Fibroblast of villous mesenchyme (primary cell): Measurements from ENCODE around the gene LRP1-AS. TPM values are rescaled to one million over a fixed set of nuclear protein-coding genes. Genes with fewer than 3 reads are reported as not detected.

Source experiments
- DNase-seq: peaks from one replicate; pipeline ENCODE4 v3.0.0-alpha.2; 2010; ENCODE audit warnings: low read depth
- H3K4me3 ChIP-seq: 2 replicates; pipeline ENCODE4 v1.5.1; 2011; ENCODE audit warnings: low read depth, mild to moderate bottlenecking, low read length
- total RNA-seq: library from RNA; depleted of rRNA; stranded (reverse); fragments of >200 nt; gene quantifications from 2 replicates; pipeline ENCODE4 v1.2.3, GENCODE V29; 2012
- TF ChIP-seq, protein P1 (sequence below): IDR thresholded peaks from 2 replicates; pipeline ENCODE4 v1.5.1; 2012; ENCODE audit warnings: low read depth, mild to moderate bottlenecking, low read length; ENCODE audit not compliant: insufficient read depth

Gene LRP1-AS
- total RNA-seq, 1 donor: not detected

DNA sequence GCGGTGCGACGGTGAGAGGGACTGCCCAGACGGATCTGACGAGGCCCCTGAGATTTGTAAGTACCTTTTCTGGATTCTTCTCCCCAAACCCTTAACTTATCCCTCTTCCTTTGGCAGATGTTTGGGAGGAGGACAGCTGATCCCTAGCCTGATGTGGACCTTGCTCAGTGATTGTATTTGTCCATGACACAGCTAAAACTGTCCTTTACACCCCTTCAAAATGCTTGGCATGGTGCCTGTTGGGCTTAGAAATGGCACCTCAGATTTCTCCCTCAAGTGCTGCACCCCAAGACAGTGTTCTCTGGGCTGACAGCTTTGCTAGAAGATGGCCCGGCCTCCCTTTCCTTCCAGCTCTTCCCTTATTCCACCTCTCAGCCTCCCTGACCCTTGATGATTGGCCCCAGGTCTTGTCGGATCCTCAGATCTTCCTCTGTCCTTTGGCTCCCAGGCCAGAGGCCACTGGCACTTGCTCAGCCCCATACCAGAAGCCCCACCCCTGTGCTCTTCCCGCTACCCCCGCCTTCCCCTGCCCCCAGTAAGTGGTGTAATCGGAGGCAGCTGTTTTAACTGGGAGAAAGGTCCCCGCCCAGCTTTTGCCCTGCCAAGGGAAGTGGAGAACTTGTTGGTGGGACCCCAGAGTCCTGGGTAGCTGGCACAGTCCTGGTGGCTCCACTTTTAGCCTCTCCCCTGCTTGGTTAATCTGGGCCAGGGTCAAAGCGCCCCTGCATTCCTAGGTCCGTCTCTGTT, 8.7 kb downstream of the LRP1-AS start:
- H3K4me3 ChIP-seq: no peak overlapping the region
- TF ChIP-seq, protein P1, sequence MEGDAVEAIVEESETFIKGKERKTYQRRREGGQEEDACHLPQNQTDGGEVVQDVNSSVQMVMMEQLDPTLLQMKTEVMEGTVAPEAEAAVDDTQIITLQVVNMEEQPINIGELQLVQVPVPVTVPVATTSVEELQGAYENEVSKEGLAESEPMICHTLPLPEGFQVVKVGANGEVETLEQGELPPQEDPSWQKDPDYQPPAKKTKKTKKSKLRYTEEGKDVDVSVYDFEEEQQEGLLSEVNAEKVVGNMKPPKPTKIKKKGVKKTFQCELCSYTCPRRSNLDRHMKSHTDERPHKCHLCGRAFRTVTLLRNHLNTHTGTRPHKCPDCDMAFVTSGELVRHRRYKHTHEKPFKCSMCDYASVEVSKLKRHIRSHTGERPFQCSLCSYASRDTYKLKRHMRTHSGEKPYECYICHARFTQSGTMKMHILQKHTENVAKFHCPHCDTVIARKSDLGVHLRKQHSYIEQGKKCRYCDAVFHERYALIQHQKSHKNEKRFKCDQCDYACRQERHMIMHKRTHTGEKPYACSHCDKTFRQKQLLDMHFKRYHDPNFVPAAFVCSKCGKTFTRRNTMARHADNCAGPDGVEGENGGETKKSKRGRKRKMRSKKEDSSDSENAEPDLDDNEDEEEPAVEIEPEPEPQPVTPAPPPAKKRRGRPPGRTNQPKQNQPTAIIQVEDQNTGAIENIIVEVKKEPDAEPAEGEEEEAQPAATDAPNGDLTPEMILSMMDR: no peak
- DNase-seq: peak; percentile 78

DNA sequence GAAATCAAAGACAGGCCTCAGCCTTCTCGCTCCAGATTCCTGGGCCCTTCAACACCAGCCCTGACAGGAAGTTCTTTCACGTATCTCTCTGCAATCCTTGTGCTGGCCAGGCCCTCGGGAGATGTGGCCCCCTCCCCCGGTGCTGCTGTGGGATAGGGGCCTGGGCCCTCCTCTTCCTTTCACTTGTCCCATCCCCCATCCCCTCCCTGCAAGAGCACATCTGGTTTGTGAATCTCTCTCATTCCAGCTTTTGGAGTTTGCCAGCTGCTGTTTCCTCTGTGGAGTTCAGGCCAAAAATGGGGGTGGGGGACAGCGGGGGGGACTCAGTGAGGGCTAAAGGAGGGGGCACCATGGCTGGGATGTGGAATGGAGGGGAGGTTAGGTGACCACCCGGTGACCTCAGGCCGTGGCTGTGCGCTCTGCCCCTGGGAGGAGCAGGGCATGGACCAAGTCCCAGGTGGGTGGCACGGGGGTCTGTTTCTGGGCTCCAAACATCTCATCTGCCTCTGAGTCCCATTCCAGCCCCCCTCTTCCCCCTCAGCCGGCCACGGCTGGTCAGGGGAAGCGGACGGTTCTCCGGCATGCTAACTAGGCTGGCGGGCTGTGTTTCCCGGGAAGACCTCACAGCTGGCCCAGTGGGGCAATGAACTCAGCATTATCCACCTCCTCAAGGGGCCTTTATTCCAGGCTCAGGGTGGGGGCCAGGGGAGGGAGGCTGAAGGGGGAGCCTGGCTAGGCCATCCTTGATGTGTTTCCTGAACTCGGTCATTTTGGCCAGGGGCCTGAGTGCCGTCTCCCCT, 11.7 kb downstream of the LRP1-AS start:
- peak overlapping the region; percentile 55 for H3K4me3 ChIP-seq
- TF ChIP-seq, protein P1: no peak
- DNase-seq: peak; percentile 84

DNA sequence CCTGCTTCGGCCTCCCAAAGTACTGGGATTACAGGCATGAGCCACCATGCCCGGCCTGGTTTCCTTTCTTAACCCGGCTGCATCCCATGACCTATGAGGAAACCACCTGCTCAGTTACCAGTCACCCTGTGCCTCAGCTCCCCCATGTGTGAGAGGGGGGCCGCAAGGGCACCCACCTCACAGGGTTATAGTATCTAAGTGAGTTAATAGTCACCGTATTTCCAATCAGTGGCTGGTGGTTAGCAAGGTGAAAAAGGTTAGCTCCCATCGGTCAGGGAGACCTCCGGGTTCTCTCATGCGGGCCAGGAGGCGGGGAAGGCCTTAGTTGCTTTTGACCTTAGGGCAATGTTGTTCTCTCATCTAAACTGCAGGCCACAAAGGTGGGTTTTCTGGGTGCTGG, 12.5 kb downstream of the LRP1-AS start:
- TF ChIP-seq, protein P1: no peak
- H3K4me3 ChIP-seq: peak overlapping the region; percentile 55
- DNase-seq: no peak

DNA sequence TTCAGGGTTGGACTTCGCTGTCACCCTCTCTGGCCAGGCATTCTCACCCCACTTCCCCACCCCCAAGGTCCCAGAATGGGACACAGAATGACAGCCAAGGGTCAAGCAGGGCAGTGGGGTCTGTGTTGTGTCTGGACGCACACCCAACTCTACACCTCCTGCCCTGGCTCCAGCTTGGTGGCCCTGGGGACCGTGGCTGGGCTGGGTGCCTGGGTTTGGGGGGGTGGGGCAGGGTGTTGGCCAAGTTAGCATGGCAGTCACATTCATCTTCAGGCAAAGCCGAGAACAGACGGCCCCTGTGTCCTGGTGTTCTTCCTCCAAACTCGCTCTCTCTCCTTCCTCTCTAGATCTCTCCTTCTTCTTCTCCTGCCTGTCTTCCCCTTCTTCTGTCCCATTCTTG, 13.5 kb downstream of the LRP1-AS start:
- TF ChIP-seq, protein P1: no peak
- peak overlapping the region; percentile 17 for H3K4me3 ChIP-seq
- no peak for DNase-seq

DNA sequence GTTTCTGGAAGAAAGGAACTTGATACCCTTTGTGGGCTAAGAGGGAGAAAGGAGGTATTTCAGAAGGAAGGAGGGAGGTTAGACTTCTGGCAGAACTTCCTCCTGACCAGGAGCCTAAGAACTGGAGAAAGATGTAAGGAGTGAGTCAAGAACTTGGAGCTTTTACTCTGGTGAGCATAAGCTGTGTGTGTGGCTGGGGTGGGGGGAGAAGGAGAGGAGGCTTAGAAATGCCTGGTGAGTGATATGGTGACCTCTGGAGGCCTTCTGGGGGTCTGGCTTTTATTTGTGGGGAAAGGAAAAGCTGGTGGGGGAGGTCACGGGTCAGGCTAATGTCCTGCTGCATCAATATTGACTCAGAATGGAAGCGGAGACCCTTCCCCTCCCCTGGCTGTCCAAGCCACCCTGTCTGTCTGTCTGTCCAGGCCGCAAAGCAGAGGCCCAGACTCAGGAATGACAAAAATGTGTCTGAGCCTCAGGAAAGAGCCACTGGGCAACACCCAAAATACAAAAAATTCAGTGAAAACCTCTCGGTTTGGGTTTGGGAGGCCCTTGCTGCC, 14.3 kb downstream of the LRP1-AS start:
- H3K4me3 ChIP-seq: peak overlapping the region; percentile 93
- DNase-seq: no peak
- TF ChIP-seq, protein P1: no peak

DNA sequence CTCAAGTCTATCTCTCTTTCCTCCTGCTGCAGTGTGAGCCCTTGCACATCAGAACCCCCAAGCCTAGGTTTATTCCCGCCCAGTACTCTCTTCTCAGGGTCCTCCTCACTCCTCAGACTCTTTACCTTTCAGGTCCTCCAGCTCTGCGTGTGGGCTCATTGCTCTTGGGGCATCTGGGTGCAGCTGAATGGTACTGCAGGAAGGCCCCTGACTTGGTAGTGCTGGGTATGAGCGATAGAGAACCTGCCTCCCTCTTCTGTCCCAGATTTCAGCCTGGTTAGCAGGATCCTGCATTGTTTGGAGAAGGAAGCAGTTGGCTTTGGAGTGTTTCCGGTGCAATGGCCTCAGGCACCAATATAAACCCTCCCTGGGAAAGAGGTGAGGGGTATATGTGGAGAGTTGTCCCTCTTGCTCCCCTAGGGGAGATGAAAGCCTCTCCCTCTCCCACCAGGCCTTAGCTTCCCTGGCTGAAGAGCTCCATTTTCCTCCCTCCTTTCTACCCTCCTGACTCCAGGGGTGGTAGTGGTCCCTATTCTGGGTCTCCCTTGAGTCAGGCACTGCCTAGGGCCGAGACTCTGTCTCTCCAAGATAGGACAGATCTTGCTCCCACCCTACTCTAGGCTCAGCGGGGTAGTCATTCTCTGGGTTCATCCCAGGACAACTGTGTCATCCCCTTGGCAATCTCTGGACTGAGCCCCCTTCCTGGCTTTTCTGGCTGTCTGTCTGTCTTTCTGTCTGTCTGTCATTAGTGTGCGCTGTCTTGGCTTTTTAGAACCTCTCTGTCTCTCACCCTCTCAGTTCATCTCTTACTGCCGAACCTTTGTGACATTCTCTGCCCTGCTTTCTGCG, 15.3 kb downstream of the LRP1-AS start:
- no peak for DNase-seq
- TF ChIP-seq, protein P1: no peak
- peak overlapping the region; percentile 93 for H3K4me3 ChIP-seq
